HUES64 (cell line): Measurements from ENCODE around the gene ARRB2.

Experiments used
- H3K27ac ChIP-seq: 2 replicates; pipeline ENCODE4 v1.7.0; 2013; ENCODE audit warnings: low read depth, low read length, inconsistent platforms
- H3K27me3 ChIP-seq: 2 replicates; pipeline ENCODE4 v1.6.1; 2013; ENCODE audit warnings: mild to moderate bottlenecking, low read length; ENCODE audit not compliant: insufficient read depth
- H3K36me3 ChIP-seq: 2 replicates; pipeline ENCODE4 v1.6.1; 2013; ENCODE audit warnings: mild to moderate bottlenecking, low read length; ENCODE audit not compliant: insufficient read depth
- H3K4me1 ChIP-seq: 2 replicates; pipeline ENCODE4 v1.6.1; 2013; ENCODE audit warnings: mild to moderate bottlenecking, low read length, moderate library complexity; ENCODE audit not compliant: insufficient read depth
- H3K4me3 ChIP-seq: 2 replicates; pipeline ENCODE4 v1.5.1; 2013; ENCODE audit warnings: mild to moderate bottlenecking, low read length, moderate library complexity
- H3K9ac ChIP-seq: 2 replicates; pipeline ENCODE4 v1.6.1; 2013; ENCODE audit warnings: mild to moderate bottlenecking, low read depth, low read length
- H3K9me3 ChIP-seq: 2 replicates; pipeline ENCODE4 v1.6.1; 2013; ENCODE audit warnings: low read depth, low read length; ENCODE audit not compliant: insufficient read depth
- WGBS: fragments of 150-250, 120-280 bp; methylation state at CpG from one replicate; pipeline ENCODE4 v1.1.7; 2013; ENCODE audit warnings: missing lambda C conversion rate; 5-methylcytosine and 5-hydroxymethylcytosine counted together

ARRB2 gene

GRCh38 chr17:4716081-4716480 is 5.6 kb downstream of the ARRB2 start:
- 0 out of 2 replicates have a peak, but pooled peaks cover 3% of the 10 kb centered on the region for H3K27me3 ChIP-seq
- H3K9ac ChIP-seq = no peak overlapping the region
- no peaks in the 10 kb centered on the region for H3K9me3 ChIP-seq
- H3K27ac ChIP-seq = no peak overlapping the region
- WGBS = 97% methylated on average over 10 of the region's 10 CpGs
- peaks cover 49% of the 10 kb centered on the region for H3K36me3 ChIP-seq
- peaks cover 6% of the 10 kb centered on the region for H3K4me1 ChIP-seq
- H3K4me3 ChIP-seq = no peak overlapping the region

DNA sequence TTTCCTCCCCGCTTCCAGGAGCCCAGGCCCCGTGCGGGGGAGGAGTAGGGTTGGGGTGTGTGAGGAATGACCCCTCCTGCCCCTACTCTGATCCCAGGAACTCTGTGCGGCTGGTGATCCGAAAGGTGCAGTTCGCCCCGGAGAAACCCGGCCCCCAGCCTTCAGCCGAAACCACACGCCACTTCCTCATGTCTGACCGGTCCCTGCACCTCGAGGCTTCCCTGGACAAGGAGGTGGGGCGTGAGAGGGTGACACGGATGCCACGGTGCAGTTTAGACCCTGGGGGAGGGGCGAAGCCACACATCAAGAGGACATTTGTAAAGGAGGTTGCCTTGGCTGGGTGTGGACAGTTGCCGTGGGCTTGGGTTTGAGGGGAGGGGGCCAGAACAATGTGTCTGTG is 7.4 kb downstream of the ARRB2 start:
- Histone ChIP-seq H3K4me3 (no peak overlapping the region), H3K4me1 (no peaks in the 10 kb centered on the region), H3K9me3 (no peaks in the 10 kb centered on the region), H3K27ac (no peak overlapping the region), H3K9ac (no peak overlapping the region), H3K36me3 (peaks cover 49% of the 10 kb centered on the region), H3K27me3 (no peaks in the 10 kb centered on the region)
- WGBS = 95% methylated on average over 17 of the region's 17 CpGs

- Histone ChIP-seq H3K4me1 (no peaks in the 10 kb centered on the region), H3K9me3 (no peaks in the 10 kb centered on the region), H3K27ac (no peak overlapping the region), H3K9ac (no peak overlapping the region), H3K27me3 (no peaks in the 10 kb centered on the region), H3K36me3 (peaks cover 49% of the 10 kb centered on the region), H3K4me3 (no peak overlapping the region)
- 93% methylated on average over 12 of the region's 13 CpGs for WGBS
These were observed 7.8 kb downstream of the ARRB2 start for GRCh38 chr17:4718276-4718675.

DNA sequence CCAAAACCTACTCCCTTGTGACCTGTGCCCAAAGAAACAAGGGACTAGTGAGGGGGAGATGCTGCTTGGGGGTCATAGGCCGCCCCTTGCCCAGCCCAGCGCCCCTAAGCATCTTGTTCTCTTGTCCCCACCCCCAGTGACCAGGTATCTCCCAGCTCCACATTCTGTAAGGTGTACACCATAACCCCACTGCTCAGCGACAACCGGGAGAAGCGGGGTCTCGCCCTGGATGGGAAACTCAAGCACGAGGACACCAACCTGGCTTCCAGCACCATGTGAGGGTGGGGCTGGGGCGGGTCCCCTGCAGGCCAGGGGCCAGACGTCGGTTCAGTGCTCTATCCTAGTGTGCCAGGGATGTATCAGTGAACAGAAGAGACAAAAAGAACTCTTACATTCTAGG is 8.7 kb downstream of the ARRB2 start:
- Histone ChIP-seq H3K36me3 (peaks cover 49% of the 10 kb centered on the region), H3K4me1 (no peaks in the 10 kb centered on the region), H3K9me3 (no peaks in the 10 kb centered on the region), H3K27ac (no peak overlapping the region), H3K9ac (no peak overlapping the region), H3K27me3 (no peaks in the 10 kb centered on the region), H3K4me3 (no peak overlapping the region)
- WGBS = 85% methylated on average over 10 of the region's 10 CpGs

GRCh38 chr17:4719684-4720221 is 9.3 kb downstream of the ARRB2 start:
- peaks cover 49% of the 10 kb centered on the region for H3K36me3 ChIP-seq
- H3K4me3 ChIP-seq = no peak overlapping the region
- no peaks in the 10 kb centered on the region for H3K4me1 ChIP-seq
- WGBS = 91% methylated on average over 15 of the region's 15 CpGs
- no peak overlapping the region for H3K27ac ChIP-seq
- no peaks in the 10 kb centered on the region for H3K27me3 ChIP-seq
- no peaks in the 10 kb centered on the region for H3K9me3 ChIP-seq
- H3K9ac ChIP-seq = no peak overlapping the region

DNA sequence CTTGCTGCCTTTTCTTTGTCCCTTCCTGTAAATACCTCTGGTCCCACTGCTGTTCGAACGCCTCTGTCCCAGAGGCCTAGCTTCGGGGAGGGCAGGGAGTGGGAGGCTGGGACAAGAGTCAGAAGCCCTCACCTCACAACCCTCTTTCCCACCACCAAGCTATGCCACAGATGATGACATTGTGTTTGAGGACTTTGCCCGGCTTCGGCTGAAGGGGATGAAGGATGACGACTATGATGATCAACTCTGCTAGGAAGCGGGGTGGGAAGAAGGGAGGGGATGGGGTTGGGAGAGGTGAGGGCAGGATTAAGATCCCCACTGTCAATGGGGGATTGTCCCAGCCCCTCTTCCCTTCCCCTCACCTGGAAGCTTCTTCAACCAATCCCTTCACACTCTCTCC is 10.4 kb downstream of the ARRB2 start:
- H3K4me1 ChIP-seq = no peaks in the 10 kb centered on the region
- H3K36me3 ChIP-seq = peaks cover 45% of the 10 kb centered on the region
- no peak overlapping the region for H3K27ac ChIP-seq
- H3K27me3 ChIP-seq = no peaks in the 10 kb centered on the region
- H3K9me3 ChIP-seq = no peaks in the 10 kb centered on the region
- 96% methylated on average over 7 of the region's 7 CpGs for WGBS
- H3K4me3 ChIP-seq = no peak overlapping the region
- no peak overlapping the region for H3K9ac ChIP-seq

DNA sequence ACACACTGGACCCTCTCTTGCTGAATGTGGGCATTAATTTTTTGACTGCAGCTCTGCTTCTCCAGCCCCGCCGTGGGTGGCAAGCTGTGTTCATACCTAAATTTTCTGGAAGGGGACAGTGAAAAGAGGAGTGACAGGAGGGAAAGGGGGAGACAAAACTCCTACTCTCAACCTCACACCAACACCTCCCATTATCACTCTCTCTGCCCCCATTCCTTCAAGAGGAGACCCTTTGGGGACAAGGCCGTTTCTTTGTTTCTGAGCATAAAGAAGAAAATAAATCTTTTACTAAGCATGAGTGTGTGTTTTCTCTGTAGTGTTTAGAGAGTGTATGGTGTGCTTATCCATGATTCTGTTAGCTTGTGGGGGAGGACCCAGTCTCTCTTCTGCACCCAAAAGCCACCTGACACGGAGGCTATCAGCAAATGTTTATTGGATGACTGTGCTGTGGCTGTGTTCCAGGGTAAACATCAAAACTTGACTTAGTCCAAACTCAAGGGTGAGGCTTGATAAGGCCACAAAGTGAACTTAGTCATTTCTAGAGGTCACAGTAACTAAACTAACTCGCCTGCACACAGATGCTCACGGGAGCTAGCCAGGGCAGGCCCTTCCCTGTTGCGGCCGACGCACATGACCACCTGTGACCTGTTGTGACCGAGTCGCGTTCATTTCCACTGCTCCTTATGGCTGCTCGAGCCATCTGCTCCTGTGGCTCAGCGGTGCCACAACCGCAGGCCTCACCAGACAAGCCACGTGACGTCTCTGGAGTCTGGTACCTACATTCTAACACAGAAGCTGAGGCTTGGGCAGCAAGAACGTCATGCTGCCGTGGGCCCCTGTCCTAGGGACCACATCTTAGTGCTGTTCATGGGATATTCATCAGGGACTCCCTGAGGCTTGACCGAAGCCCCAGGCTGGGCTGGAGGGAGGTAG is 11.0 kb downstream of the ARRB2 start:
- Histone ChIP-seq H3K27ac (no peak overlapping the region), H3K9me3 (no peaks in the 10 kb centered on the region), H3K36me3 (peaks cover 42% of the 10 kb centered on the region), H3K9ac (no peak overlapping the region), H3K4me1 (no peaks in the 10 kb centered on the region), H3K4me3 (no peak overlapping the region), H3K27me3 (no peaks in the 10 kb centered on the region)
- WGBS = 89% methylated on average over 20 of the region's 20 CpGs

DNA sequence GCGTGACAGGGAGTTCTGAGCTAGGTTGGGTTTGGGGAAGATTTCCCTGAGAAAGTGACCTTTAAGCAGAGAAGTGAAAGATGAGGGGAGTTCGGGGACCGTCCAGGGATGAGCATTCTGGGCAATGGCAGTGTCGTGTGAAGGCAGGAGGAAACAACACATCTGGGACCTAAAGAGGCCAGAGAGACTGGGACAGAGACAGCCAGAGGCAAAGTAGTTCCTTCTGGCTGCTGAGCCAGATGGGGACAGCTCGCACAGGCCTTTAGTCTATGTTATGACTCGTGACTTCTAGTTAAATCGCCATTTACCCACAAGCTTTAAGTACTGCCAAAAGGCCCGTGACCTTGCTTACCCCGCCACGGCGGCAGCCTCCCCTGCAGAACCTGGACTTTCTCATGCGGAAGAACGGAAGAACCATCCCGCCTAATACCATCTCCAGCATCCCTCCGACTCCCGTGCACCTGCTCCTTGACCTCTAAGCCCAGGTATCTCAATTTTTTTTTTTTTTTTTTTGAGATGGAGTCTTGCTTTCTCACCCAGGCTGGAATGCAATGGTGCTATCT is 12.3 kb downstream of the ARRB2 start:
- H3K9me3 ChIP-seq = no peaks in the 10 kb centered on the region
- H3K27me3 ChIP-seq = no peaks in the 10 kb centered on the region
- H3K4me1 ChIP-seq = no peaks in the 10 kb centered on the region
- no peak overlapping the region for H3K4me3 ChIP-seq
- no peak overlapping the region for H3K9ac ChIP-seq
- H3K36me3 ChIP-seq = peaks cover 29% of the 10 kb centered on the region
- 92% methylated on average over 16 of the region's 16 CpGs for WGBS
- no peak overlapping the region for H3K27ac ChIP-seq

- H3K27me3 ChIP-seq = no peaks in the 10 kb centered on the region
- H3K9me3 ChIP-seq = no peaks in the 10 kb centered on the region
- no peak overlapping the region for H3K4me3 ChIP-seq
- H3K27ac ChIP-seq = no peak overlapping the region
- 90% methylated on average over 5 of the region's 5 CpGs for WGBS
- H3K36me3 ChIP-seq = peaks cover 11% of the 10 kb centered on the region
- H3K9ac ChIP-seq = no peak overlapping the region
- H3K4me1 ChIP-seq = no peaks in the 10 kb centered on the region
These were observed 14.2 kb downstream of the ARRB2 start for GRCh38 chr17:4724650-4725049.

GRCh38 chr17:4725646-4726310 is 15.3 kb downstream of the ARRB2 start:
- H3K4me1 ChIP-seq = no peaks in the 10 kb centered on the region
- no peaks in the 10 kb centered on the region for H3K9me3 ChIP-seq
- no peak overlapping the region for H3K27ac ChIP-seq
- H3K4me3 ChIP-seq = no peak overlapping the region
- no peaks in the 10 kb centered on the region for H3K27me3 ChIP-seq
- H3K9ac ChIP-seq = no peak overlapping the region
- WGBS = 90% methylated on average over 8 of the region's 9 CpGs
- peaks cover 3% of the 10 kb centered on the region; the same call in 1 of the 2 replicates for H3K36me3 ChIP-seq

DNA sequence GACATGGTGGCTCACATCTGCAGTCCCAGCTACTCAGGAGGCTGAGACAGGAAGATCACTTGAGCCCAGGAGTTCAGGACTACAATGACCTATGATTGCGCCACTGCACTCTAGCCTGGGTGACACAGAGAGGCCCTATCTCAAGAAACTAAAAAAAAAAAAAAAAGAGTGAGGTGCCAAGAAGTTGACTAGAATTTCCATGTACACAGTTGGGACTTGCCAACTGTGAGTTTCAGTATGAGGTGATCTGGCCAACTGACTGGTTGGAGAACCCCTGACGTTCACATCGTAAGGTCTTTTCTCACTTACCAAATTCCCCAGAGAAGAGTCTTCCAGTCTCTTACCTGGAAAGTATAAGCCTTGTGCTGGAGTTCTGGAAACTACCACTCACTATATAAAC is 17.7 kb downstream of the ARRB2 start:
- WGBS = 82% methylated on average over 2 of the region's 3 CpGs
- no peak overlapping the region for H3K9ac ChIP-seq
- H3K27me3 ChIP-seq = no peaks in the 10 kb centered on the region
- no peak overlapping the region for H3K4me3 ChIP-seq
- H3K9me3 ChIP-seq = no peaks in the 10 kb centered on the region
- peaks cover 3% of the 10 kb centered on the region; the same call in 1 of the 2 replicates for H3K36me3 ChIP-seq
- no peak overlapping the region for H3K27ac ChIP-seq
- no peaks in the 10 kb centered on the region for H3K4me1 ChIP-seq
